ENCODE results near the gene PLEKHB2. TPM values are rescaled to one million over a fixed set of nuclear protein-coding genes. Genes with fewer than 3 reads are reported as not detected.
"Not testable (repeated sequence)": the region's sequence is repeated elsewhere in the genome, so short reads cannot be mapped to it uniquely, and the experiment has no call there.

The PLEKHB2 gene
- total RNA-seq, 1 donor from 2014 or later: 43.4 TPM

DNA sequence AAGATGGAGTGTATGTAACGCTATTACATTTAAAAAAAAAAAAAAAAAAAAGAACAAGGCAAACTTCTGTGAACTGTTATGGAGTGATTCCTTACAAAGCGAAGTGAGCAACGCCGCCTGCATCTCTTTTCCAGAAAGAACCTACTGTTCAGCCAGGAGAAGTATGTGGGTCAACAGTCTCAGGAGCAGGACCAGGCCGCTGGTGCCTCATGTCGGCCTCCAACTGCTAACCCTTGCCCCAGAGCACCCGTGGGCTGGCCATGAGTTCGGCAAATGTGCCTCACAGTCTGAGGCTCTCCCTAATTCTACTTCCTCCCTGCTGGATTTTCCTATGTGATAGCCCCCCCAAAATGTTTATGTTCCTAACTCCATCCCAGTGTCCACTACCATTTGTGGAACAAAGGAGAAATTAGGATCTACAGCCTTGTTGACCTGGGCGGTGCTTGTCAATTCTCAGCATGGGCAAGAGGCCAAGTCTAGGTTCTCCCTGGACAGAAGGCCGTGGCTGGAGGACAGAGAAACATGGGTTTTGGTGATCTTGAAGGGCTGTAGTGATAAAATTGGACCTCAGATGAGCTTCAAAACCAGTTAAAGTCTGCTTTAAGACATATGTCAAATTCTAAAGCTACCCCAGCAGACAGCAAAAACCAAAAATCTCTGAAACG, 27.8 kb upstream of the PLEKHB2 start:
- H3K4me3 Mint-ChIP-seq: no peak overlapping the region
- peak overlapping the region; percentile 6 for H3K27ac Mint-ChIP-seq
- peaks cover 5% of the 10 kb centered on the region for H3K4me1 Mint-ChIP-seq (ENCODE audit: unreplicated experiment)
- H3K36me3 Mint-ChIP-seq: peaks cover 49% of the 10 kb centered on the region
- no peaks in the 10 kb centered on the region for H3K27me3 Mint-ChIP-seq
- TF ChIP-seq, protein P1, sequence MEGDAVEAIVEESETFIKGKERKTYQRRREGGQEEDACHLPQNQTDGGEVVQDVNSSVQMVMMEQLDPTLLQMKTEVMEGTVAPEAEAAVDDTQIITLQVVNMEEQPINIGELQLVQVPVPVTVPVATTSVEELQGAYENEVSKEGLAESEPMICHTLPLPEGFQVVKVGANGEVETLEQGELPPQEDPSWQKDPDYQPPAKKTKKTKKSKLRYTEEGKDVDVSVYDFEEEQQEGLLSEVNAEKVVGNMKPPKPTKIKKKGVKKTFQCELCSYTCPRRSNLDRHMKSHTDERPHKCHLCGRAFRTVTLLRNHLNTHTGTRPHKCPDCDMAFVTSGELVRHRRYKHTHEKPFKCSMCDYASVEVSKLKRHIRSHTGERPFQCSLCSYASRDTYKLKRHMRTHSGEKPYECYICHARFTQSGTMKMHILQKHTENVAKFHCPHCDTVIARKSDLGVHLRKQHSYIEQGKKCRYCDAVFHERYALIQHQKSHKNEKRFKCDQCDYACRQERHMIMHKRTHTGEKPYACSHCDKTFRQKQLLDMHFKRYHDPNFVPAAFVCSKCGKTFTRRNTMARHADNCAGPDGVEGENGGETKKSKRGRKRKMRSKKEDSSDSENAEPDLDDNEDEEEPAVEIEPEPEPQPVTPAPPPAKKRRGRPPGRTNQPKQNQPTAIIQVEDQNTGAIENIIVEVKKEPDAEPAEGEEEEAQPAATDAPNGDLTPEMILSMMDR (conservative IDR thresholded peaks at IDR 0.05): no peak
- no peak for DNase-seq (ENCODE audit: extremely low spot score, unreplicated experiment)
- no peaks in the 10 kb centered on the region for H3K9me3 Mint-ChIP-seq

DNA sequence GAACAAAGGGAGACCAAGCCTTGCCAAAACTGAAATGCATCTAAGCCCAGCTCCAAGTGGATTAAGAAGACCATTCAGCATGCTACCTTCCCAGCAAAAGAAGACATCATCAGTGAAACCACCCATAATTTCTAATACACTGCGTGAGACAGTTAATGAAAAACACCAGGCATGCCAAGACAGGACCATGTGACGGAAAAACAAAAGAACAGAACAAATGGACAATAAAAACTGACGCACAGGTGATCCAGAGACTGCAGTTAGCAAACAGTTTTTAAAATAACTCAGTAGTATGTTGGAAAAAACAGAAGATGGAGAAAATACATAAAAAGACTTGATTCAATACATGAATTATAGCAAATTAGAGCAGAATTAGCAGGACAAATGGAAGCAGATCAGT, 27.2 kb upstream of the PLEKHB2 start:
- H3K27me3 Mint-ChIP-seq: no peaks in the 10 kb centered on the region
- H3K27ac Mint-ChIP-seq: peak overlapping the region; percentile 24
- H3K9me3 Mint-ChIP-seq: no peaks in the 10 kb centered on the region
- H3K36me3 Mint-ChIP-seq: peaks cover 49% of the 10 kb centered on the region
- TF ChIP-seq, protein P1 (conservative IDR thresholded peaks at IDR 0.05): no peak
- no peak for DNase-seq (ENCODE audit: extremely low spot score, unreplicated experiment)
- no peak overlapping the region for H3K4me3 Mint-ChIP-seq
- H3K4me1 Mint-ChIP-seq (ENCODE audit: unreplicated experiment): peaks cover 5% of the 10 kb centered on the region

DNA sequence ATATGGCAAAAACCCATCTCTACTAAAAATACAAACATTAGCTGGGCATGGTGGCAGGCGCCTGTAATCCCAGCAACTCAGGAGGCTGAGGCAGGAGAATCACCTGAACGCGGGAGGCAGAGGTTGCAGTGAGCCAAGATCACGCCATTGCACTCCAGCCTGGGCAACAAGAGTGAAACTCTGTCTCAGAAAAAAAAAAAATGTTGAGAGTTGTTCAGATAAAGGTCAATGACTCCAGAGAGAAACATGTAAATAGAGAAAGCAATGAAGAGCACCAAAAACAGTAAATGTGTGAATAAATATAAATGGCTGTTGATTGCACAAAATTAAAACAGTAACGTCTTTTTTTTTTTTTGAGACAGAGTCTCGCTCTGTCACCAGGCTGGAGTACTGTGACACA, 25.2 kb upstream of the PLEKHB2 start:
- H3K4me1 Mint-ChIP-seq (ENCODE audit: unreplicated experiment); H3K27me3 Mint-ChIP-seq; H3K27ac Mint-ChIP-seq; H3K4me3 Mint-ChIP-seq; DNase-seq (ENCODE audit: extremely low spot score, unreplicated experiment); H3K9me3 Mint-ChIP-seq: not testable (repeated sequence)
- H3K36me3 Mint-ChIP-seq: peaks cover 38% of the 10 kb centered on the region

DNA sequence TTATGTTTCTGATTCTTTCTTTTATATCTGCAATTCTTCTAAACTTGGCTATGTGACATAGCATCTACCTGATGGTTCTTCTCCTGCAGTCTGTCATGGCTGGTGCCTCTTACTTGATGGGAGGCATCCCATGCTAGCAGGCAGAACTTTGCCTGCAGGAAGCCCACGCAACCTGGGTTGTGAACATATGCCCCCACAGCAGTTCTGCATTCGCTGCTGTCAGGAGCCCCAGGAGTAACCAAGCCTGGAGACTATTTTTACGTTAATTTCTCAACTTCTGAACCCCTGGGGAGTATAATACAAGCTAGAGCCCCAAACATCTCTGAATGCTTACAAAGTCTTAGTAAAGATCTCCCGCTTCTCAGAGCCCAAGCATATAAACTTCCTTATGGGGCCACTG, 23.9 kb upstream of the PLEKHB2 start:
- no peak overlapping the region for H3K27ac Mint-ChIP-seq
- peaks cover 13% of the 10 kb centered on the region for H3K4me1 Mint-ChIP-seq (ENCODE audit: unreplicated experiment)
- no peaks in the 10 kb centered on the region for H3K9me3 Mint-ChIP-seq
- TF ChIP-seq, protein P1 (conservative IDR thresholded peaks at IDR 0.05): no peak
- no peak overlapping the region for H3K4me3 Mint-ChIP-seq
- peaks cover 40% of the 10 kb centered on the region for H3K36me3 Mint-ChIP-seq
- H3K27me3 Mint-ChIP-seq: no peaks in the 10 kb centered on the region
- DNase-seq (ENCODE audit: extremely low spot score, unreplicated experiment): no peak

DNA sequence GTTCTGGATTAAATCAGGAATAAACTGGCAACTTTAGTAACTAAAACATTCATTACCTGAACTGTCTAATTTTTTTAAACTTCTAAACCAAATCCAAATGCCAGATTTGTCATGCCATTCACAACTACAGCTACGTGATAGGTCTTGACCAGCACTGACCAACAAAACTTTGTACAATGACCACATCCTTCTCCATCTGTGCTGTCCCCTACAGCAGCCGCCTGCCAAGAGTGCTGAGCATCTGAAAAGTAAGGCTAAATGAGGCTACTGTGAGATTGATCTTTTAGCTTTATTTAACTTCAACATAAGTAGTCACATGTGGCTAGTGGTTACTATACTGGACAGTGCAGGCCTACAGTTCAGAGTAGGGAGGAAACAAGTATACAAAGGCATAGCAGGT, 19.5 kb upstream of the PLEKHB2 start:
- TF ChIP-seq, protein P1 (conservative IDR thresholded peaks at IDR 0.05): no peak
- peaks cover 41% of the 10 kb centered on the region for H3K36me3 Mint-ChIP-seq
- DNase-seq (ENCODE audit: extremely low spot score, unreplicated experiment): no peak
- peak overlapping the region; percentile 26 for H3K27ac Mint-ChIP-seq
- no peaks in the 10 kb centered on the region for H3K27me3 Mint-ChIP-seq
- H3K4me3 Mint-ChIP-seq: no peak overlapping the region
- H3K9me3 Mint-ChIP-seq: no peaks in the 10 kb centered on the region
- peaks cover 14% of the 10 kb centered on the region for H3K4me1 Mint-ChIP-seq (ENCODE audit: unreplicated experiment)

DNA sequence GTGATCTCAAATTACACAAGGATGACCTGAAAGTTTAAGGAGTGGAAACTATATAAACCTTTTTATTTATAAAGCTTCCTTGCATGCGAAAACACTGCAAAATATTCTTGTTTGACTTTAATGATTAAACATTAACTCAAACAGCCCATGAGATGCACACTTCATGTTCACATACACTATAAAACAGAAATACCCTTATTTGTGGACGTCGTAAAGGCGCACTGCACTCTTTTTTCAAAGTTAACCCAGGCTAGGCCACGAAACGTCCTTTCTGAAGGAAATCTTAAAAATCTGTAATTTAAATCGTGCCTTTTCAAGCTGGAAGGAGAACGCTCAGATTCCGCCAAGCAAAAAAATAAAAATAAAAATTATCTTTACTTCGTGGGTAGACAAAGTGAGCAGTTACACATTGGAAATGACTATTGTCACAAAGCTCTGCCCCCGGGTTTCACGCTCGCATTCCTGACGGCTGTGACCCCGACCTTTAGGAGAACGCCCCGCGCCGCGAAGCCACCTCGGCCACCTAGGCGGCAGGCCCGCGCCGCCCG, 12.6 kb upstream of the PLEKHB2 start:
- DNase-seq (ENCODE audit: extremely low spot score, unreplicated experiment): no peak
- peaks cover 9% of the 10 kb centered on the region for H3K4me1 Mint-ChIP-seq (ENCODE audit: unreplicated experiment)

More for the DNA sequence above, 12.6 kb upstream of the PLEKHB2 start:
- TF ChIP-seq, protein P1 (conservative IDR thresholded peaks at IDR 0.05): no peak
- Mint-ChIP-seq H3K4me3 (peak overlapping the region; percentile 89), H3K27me3 (no peaks in the 10 kb centered on the region), H3K27ac (peak overlapping the region; percentile 93), H3K9me3 (no peaks in the 10 kb centered on the region), H3K36me3 (peaks cover 18% of the 10 kb centered on the region)

Data from type B pancreatic cell (in vitro differentiated cells).